Fibroblast of skin of left biceps (primary cell): ENCODE measurements around the gene OBSCN.

Source experiments
- DNase-seq, 2 experiments: peaks; one replicate each; pipeline ENCODE4 v3.0.0-alpha.2; 2013; ENCODE audit warnings: low read depth in 2 of 2

OBSCN gene

GRCh38 chr1:228416217-228416933 is 208.5 kb downstream of the OBSCN start, which contains the start of gene TRIM17:
TSS of gene TRIM17 (minus strand) at chr1:228416861. CDS start at chr1:228415072, 1,789 bp downstream.
- DNase-seq, result no peak

- DNase-seq, result no peak
Measured at GRCh38 chr1:228417061-228417460, 209.2 kb downstream of the OBSCN start.

GRCh38 chr1:228417483-228418203 is 209.8 kb downstream of the OBSCN start:
- DNase-seq, result no peak

- DNase-seq, result no peak
Measured at GRCh38 chr1:228420968-228421826, 213.4 kb downstream of the OBSCN start.

- DNase-seq, result no peak
Measured at GRCh38 chr1:228423404-228424053, 215.7 kb downstream of the OBSCN start.

- no peak for DNase-seq
Measured at GRCh38 chr1:228424685-228425660, 217.1 kb downstream of the OBSCN start.

- DNase-seq, result no peak
Measured at GRCh38 chr1:228426518-228427175, 218.8 kb downstream of the OBSCN start.

GRCh38 chr1:228428412-228428811 is 220.6 kb downstream of the OBSCN start:
- DNase-seq, result no peak
